Thymus (tissue), 11 donors: ENCODE results near the gene SMAD9. TPM values are rescaled to one million over a fixed set of nuclear protein-coding genes. Genes with fewer than 3 reads are reported as not detected.

Experiments used
- DNase-seq, 9 donors: peaks; one replicate each; pipeline ENCODE4 v3.0.0-alpha.2; 2013; ENCODE audit warnings: low spot score in 9 of 9, low read depth in 6 of 9, missing footprints in 1 of 9
- H3K27ac ChIP-seq, 2 donors: one replicate each; pipeline ENCODE4 v1.5.1; 2013; ENCODE audit warnings: control low read depth in 1 of 2, low read depth in 1 of 2, low read length in 1 of 2, mild to moderate bottlenecking in 1 of 2, moderate library complexity in 1 of 2
- H3K27me3 ChIP-seq, 2 donors: one replicate each; pipeline ENCODE4 v1.5.1; 2013; ENCODE audit warnings: low read length in 1 of 2; ENCODE audit not compliant: control insufficient read depth in 2 of 2, insufficient read depth in 1 of 2
- H3K36me3 ChIP-seq, 2 donors: one replicate each; pipeline ENCODE4 v1.5.1; 2013; ENCODE audit warnings: low read length in 1 of 2, mild to moderate bottlenecking in 1 of 2, moderate library complexity in 1 of 2; ENCODE audit not compliant: control insufficient read depth in 2 of 2, insufficient read depth in 2 of 2
- H3K4me1 ChIP-seq, 2 donors: one replicate each; pipeline ENCODE4 v1.5.1; 2013; ENCODE audit warnings: low read length in 2 of 2; ENCODE audit not compliant: control insufficient read depth in 2 of 2, insufficient read depth in 2 of 2
- H3K4me3 ChIP-seq, 2 donors: one replicate each; pipeline ENCODE4 v1.5.1; 2013; ENCODE audit warnings: low read length in 2 of 2, control low read depth in 1 of 2, mild to moderate bottlenecking in 1 of 2
- H3K9me3 ChIP-seq, 2 donors: one replicate each; pipeline ENCODE4 v1.5.1; 2013; ENCODE audit warnings: low read length in 1 of 2, mild to moderate bottlenecking in 1 of 2; ENCODE audit not compliant: control insufficient read depth in 2 of 2, insufficient read depth in 1 of 2
- WGBS: extraction: QIAGEN DNeasy Blood & Tissue Kit; methylation state at CpG from one replicate; pipeline ENCODE4 v1.1.7; 2013; 5-methylcytosine and 5-hydroxymethylcytosine counted together
- polyA plus RNA-seq: library from polyadenylated mRNA; stranded (reverse); fragments of 200-250 nt; gene quantifications from one replicate; pipeline ENCODE4 v1.2.3, GENCODE V29; 2013
- total RNA-seq: library from RNA; stranded (reverse); fragments of 120-200 nt; gene quantifications from one replicate; pipeline ENCODE4 v1.2.4, GENCODE V29; 2013
- donor health status: healthy.

The SMAD9 gene
- total and polyA plus RNA-seq, 2 donors, result 0.52 to 1.9 TPM

DNA sequence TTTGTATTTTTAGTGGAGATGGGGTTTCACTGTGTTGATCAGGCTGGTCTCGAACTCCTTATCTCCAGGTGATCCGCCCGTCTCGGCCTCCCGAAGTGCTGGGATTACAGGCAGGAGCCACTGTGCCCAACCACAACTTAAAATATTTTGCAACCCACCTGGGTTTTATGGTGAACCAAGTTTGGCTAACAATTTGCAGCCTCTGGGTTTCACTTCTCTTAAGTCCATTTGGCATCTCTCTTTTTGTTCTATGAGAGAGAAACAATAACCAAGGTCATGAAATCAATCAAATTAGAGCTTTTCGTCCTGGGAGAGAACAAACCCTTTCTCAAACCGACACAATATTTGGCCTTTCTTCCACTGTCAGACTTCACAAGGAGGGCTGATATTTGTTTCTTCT, 5.6 kb upstream of the SMAD9 start:
- no peak overlapping the region for H3K4me3 ChIP-seq
- 82% methylated on average over 7 of the region's 7 CpGs for WGBS
- no peaks in the 10 kb centered on the region for H3K36me3 ChIP-seq
- DNase-seq, result no peak
- no peaks in the 10 kb centered on the region for H3K4me1 ChIP-seq
- H3K27ac ChIP-seq, result no peak overlapping the region
- peaks cover 4 to 28% of the 10 kb centered on the region in 2 donors for H3K27me3 ChIP-seq
- no peaks in the 10 kb centered on the region for H3K9me3 ChIP-seq

DNA sequence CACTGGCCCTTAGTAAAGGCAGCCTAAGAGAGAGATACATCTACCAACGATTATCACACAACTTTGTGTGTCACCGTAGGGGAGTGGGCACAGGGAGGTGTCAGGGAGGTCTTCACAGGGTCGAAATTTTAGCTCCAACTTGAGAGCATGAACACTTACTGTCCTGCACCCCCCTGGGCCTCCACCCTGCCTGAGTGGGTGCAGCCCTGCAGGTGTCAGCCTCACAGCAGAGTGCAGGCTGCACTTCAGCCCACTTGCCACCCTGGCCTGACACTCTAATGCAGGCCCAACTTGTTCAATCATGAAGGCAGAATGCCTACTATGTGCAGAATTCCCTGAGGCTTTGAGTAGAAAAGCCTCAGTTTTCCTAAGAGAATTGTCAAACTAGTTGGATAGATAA, 4.0 kb upstream of the SMAD9 start:
- Histone ChIP-seq H3K27ac (no peak overlapping the region), H3K27me3 (peaks cover 19 to 41% of the 10 kb centered on the region in 2 donors), H3K36me3 (no peaks in the 10 kb centered on the region), H3K4me1 (peaks cover 0 to 2% of the 10 kb centered on the region in 2 donors), H3K9me3 (no peaks in the 10 kb centered on the region), H3K4me3 (no peak overlapping the region)
- DNase-seq, result no peak
- 88% methylated on average over 3 of the region's 3 CpGs for WGBS

DNA sequence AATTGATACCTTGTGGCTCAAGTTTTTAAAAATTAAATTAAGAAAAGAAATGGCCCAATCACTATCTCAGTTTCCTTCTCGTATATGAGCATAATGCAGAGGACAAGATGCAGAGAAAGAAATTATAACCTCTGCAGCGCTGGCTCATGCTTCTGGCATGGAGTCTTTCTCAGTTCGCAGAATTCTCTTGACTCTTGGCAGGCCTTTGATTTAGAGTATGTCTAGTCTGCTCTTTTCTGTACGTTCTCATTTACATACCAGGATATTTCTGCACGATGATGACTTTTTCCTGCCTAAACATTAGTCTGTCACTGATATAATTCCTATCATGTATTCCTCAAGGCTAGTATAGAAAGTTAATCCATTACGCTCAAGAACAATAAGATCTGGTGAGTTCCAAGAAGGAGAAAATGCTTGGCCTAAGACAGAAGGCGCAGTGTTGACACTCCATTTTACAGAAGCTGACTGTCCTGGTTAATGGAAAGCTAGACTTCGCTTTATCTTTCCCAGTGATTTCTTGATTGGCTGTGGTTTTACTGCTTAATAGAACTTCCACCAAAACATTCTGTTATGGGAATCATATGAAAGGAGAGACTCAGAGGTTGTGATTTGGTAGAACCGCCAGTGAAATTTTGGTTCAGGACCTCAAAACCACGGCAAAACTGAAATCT, 1.7 kb upstream of the SMAD9 start:
- DNase-seq, result no peak
- H3K9me3 ChIP-seq, result no peaks in the 10 kb centered on the region
- peaks cover 0 to 6% of the 10 kb centered on the region in 2 donors for H3K4me1 ChIP-seq
- WGBS, result 90% methylated on average over 10 of the region's 10 CpGs
- no peak overlapping the region for H3K4me3 ChIP-seq
- peaks cover 28 to 61% of the 10 kb centered on the region in 2 donors for H3K27me3 ChIP-seq
- no peak overlapping the region for H3K27ac ChIP-seq
- H3K36me3 ChIP-seq, result no peaks in the 10 kb centered on the region

- H3K27ac ChIP-seq, result no peak overlapping the region
- peaks cover 0 to 6% of the 10 kb centered on the region in 2 donors for H3K4me1 ChIP-seq
- peak in 1 of 9 donors; percentile 1 for DNase-seq
- H3K36me3 ChIP-seq, result no peaks in the 10 kb centered on the region
- WGBS, result 90% methylated on average over 9 of the region's 9 CpGs
- peak overlapping the region in 1 of 2 donors; percentile 44 for H3K4me3 ChIP-seq
- peaks cover 31 to 66% of the 10 kb centered on the region in 2 donors for H3K27me3 ChIP-seq
- no peaks in the 10 kb centered on the region for H3K9me3 ChIP-seq
Observed at GRCh38 chr13:36920616-36921185, 663 bp upstream of the SMAD9 start.

DNA sequence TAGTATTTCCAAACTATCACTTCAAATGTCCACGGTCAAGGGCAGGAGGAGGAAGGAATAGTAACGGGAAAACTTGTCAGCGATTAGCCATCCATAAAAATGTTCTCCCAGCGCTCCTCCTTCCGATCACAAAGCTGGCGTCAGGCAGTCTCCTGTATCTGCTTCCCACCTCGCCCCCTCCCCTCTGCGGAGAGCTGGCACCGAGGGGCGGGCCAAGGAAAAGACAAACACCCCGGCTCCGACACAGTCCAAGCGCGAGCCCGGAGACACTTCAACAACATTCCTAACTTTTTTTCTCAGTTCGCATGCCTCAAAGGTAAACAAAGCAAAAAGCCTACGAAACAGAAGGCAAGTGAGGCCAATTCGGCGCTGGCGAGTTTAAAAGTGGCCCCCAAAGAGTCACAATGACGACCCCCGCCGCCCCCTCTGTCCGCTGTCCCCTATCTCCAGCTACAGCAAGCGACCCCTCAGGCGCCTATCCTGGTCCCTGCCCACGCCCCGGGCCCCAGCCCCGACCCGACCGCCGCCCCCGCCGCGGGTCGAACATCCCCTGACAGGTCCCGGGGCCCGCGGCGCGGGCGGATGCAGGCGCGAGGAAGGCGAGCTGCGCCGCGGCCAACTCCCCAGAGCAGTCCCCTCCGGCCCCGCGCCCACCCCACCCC, 736 bp downstream of the SMAD9 start:
- Histone ChIP-seq H3K36me3 (no peaks in the 10 kb centered on the region), H3K9me3 (no peaks in the 10 kb centered on the region), H3K4me1 (peaks cover 0 to 6% of the 10 kb centered on the region in 2 donors), H3K4me3 (peak overlapping the region; percentile 29 to 44), H3K27me3 (peaks cover 31 to 66% of the 10 kb centered on the region in 2 donors), H3K27ac (no peak overlapping the region)
- DNase-seq, result peak in 1 of 9 donors; percentile 2
- 2% methylated on average over 51 of the region's 51 CpGs for whole genome bisulfite sequencing

DNA sequence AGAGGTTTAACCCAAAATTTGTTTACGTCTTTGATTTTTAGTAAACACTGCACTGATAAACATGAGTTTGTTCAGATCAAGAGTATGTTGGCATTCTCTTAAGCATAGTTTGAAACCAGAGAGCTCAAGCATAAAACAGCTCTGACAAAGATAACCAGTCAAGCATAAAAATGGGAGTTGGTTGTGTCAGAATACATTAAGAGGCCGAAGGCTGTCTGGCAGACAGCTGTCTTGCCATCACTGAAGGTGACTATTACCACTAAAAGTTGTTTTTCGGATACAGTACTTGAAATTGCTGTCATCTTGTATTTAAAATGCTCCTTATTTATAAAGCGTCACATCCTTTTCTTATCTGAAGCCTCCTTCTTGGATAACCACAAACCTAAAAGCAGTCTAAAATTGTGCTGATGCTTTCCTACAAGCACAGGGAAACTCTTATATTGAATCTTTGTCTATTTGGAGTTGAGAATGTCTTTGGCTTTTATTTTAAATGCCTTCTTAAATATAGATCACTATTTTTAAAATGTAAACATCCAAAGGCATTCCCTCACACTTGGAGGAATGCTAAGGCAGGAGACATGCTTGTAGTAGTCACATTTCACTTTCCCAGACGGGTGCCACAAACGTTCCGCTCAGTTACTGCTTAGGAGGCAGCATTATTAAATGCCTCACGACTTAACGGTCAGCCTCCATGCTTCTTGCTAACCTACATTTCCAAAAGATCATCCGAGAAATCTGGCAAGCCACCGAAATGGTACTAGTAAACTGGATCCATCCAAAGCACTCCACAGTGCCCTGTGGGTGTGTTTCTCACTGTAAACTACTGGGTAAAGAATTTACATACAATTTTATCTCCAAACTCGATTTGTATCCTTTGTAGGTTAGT, 1.5 kb downstream of the SMAD9 start:
- peaks cover 31 to 62% of the 10 kb centered on the region in 2 donors for H3K27me3 ChIP-seq
- peak overlapping the region in 1 of 2 donors; percentile 29 for H3K4me3 ChIP-seq
- H3K36me3 ChIP-seq, result no peaks in the 10 kb centered on the region
- 53% methylated on average over 12 of the region's 12 CpGs for WGBS
- peaks cover 0 to 6% of the 10 kb centered on the region in 2 donors for H3K4me1 ChIP-seq
- H3K27ac ChIP-seq, result no peak overlapping the region
- DNase-seq, result peak in 1 of 9 donors; percentile 2
- H3K9me3 ChIP-seq, result no peaks in the 10 kb centered on the region

- H3K4me1 ChIP-seq, result peaks cover 0 to 6% of the 10 kb centered on the region in 2 donors
- peaks cover 31 to 60% of the 10 kb centered on the region in 2 donors for H3K27me3 ChIP-seq
- no peak overlapping the region for H3K27ac ChIP-seq
- no peak overlapping the region for H3K4me3 ChIP-seq
- no peaks in the 10 kb centered on the region for H3K36me3 ChIP-seq
- DNase-seq, result no peak
- 83% methylated on average over 3 of the region's 3 CpGs for WGBS
- no peaks in the 10 kb centered on the region for H3K9me3 ChIP-seq
Observed at GRCh38 chr13:36917311-36917710, 2.7 kb downstream of the SMAD9 start.

DNA sequence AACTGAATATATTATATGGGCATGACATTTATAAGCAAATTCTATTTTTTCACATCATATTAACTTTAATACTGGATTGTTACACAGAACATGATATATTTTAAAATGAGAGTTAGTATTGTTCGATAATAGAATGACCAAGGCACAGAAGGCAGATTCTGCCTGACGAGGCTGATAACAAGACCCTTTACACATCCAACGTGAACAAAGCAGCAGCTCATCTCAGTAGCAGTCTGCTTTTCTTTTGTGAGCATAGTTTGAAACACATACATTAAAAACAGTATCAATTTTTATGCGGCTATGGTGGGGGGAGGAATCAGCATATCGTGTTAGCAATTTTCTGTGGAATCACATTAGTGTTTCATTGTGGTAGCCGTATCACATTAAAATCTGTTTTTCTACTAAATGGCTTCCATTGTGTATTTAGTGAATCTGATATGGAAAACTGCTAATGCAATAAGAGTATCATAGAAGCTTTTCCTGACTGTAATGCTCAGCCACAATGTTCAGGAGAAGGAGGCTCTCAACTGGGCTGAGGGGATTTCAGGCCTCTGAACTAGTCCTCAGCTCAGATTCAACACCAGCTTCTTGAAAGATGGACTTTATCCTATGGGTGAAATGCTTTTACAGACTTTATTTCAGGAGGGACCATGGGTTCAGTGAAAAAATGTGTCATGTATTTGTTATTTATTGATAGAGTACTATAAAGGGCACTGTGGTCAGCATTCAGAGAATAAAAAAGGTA, 4.0 kb downstream of the SMAD9 start:
- H3K9me3 ChIP-seq, result no peaks in the 10 kb centered on the region
- WGBS, result 97% methylated on average over 6 of the region's 6 CpGs
- peaks cover 0 to 6% of the 10 kb centered on the region in 2 donors for H3K4me1 ChIP-seq
- no peak overlapping the region for H3K4me3 ChIP-seq
- H3K27me3 ChIP-seq, result peaks cover 31 to 47% of the 10 kb centered on the region in 2 donors
- no peak overlapping the region for H3K27ac ChIP-seq
- no peaks in the 10 kb centered on the region for H3K36me3 ChIP-seq
- DNase-seq, result no peak
